ENCODE data around the gene KHDC4.

GRCh38 chr1:155940482-155940992 lies 6.3 kb upstream of the KHDC4 start:
- no peak for TF ChIP-seq ZNF274 (IDR thresholded peaks at IDR 0.05; ENCODE audit: low read depth, low read length)
- no peak for TF ChIP-seq YY1 (IDR thresholded peaks at IDR 0.05; ENCODE audit: insufficient read depth, insufficient read length)
- no peak for TF ChIP-seq SUZ12 (IDR thresholded peaks at IDR 0.05; ENCODE audit: extremely low read depth, insufficient read depth, insufficient read length)
